Right kidney (tissue), 9 donors: ENCODE measurements around the gene SLITRK1.
A peak's percentile ranks its signal among the peaks of the same experiment; 100 is the strongest.

Experiments used
- DNase-seq: peaks from one replicate; pipeline ENCODE4 v3.0.0-alpha.2; 2016
- long read RNA-seq, 8 donors: transcript quantifications; one replicate each; lab custom pipeline, GENCODE V29; 2026

The SLITRK1 gene, protein sequence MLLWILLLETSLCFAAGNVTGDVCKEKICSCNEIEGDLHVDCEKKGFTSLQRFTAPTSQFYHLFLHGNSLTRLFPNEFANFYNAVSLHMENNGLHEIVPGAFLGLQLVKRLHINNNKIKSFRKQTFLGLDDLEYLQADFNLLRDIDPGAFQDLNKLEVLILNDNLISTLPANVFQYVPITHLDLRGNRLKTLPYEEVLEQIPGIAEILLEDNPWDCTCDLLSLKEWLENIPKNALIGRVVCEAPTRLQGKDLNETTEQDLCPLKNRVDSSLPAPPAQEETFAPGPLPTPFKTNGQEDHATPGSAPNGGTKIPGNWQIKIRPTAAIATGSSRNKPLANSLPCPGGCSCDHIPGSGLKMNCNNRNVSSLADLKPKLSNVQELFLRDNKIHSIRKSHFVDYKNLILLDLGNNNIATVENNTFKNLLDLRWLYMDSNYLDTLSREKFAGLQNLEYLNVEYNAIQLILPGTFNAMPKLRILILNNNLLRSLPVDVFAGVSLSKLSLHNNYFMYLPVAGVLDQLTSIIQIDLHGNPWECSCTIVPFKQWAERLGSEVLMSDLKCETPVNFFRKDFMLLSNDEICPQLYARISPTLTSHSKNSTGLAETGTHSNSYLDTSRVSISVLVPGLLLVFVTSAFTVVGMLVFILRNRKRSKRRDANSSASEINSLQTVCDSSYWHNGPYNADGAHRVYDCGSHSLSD
- long read RNA-seq, donor 1, full-length matches to known transcripts = 1 of 1 reads
- long read RNA-seq, donor 1, partial matches to known transcripts = 0 of 1 reads
- long read RNA-seq, donor 1, other reads (novel, unspliced or antisense) = 0 of 1 reads
- long read RNA-seq, donor 2 = 0 reads
- long read RNA-seq, donor 3 = 0 reads
- long read RNA-seq, donor 4 = 0 reads
- long read RNA-seq, donor 5, full-length matches to known transcripts = 2 of 2 reads
- long read RNA-seq, donor 5, partial matches to known transcripts = 0 of 2 reads
- long read RNA-seq, donor 5, other reads (novel, unspliced or antisense) = 0 of 2 reads
- long read RNA-seq, donor 6, full-length matches to known transcripts = 3 of 3 reads
- long read RNA-seq, donor 6, partial matches to known transcripts = 0 of 3 reads
- long read RNA-seq, donor 6, other reads (novel, unspliced or antisense) = 0 of 3 reads
- long read RNA-seq, donor 7, full-length matches to known transcripts = 1 of 1 reads
- long read RNA-seq, donor 7, partial matches to known transcripts = 0 of 1 reads
- long read RNA-seq, donor 7, other reads (novel, unspliced or antisense) = 0 of 1 reads
- long read RNA-seq, donor 8, full-length matches to known transcripts = 1 of 1 reads
- long read RNA-seq, donor 8, partial matches to known transcripts = 0 of 1 reads
- long read RNA-seq, donor 8, other reads (novel, unspliced or antisense) = 0 of 1 reads

GRCh38 chr13:83881917-83882605 lies at the start of gene SLITRK1:
TSS of gene SLITRK1 (minus strand) at chr13:83882474. CDS start at chr13:83881507, 967 bp downstream.
- DNase-seq = peak; percentile 62

DNA sequence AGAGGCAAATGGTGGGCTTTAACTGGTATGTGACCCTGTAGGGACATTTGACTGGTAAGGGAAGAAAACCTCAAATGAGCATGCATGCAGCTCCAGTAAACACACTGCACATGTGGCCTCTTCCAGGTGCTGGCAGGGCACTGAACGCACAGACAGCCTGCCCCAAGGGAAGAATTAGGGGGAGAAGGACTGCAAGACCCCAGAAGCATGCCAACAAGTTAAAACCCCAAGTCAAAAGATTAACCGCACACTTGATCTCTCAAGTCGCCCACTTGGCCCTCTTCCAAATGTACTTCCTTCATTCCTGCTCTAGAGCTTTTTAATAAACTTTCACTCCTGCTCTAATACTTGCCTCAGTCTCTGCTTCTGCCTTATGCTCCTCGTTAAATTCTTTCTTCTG lies 46.9 kb upstream of the SLITRK1 start:
- DNase-seq = no peak

DNA sequence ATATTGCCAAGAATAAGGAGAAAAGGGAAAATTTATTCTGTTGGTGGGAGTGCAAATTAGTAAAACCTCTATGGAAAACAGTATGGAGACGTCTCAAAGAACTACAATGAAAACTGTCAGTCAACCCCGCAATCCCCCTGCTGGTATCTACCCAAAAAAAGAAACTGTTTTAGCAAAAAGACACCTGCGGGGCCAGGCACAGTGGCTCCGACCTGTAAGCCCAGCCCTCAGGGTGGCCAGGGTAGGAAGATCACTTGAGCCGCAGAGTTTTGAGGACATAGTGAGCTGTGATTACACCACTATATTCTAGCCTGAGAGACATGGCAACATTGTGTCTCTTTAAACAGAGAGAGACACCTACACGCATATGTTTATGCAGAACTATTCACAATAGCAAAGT lies 37.5 kb upstream of the SLITRK1 start:
- DNase-seq = no peak

DNA sequence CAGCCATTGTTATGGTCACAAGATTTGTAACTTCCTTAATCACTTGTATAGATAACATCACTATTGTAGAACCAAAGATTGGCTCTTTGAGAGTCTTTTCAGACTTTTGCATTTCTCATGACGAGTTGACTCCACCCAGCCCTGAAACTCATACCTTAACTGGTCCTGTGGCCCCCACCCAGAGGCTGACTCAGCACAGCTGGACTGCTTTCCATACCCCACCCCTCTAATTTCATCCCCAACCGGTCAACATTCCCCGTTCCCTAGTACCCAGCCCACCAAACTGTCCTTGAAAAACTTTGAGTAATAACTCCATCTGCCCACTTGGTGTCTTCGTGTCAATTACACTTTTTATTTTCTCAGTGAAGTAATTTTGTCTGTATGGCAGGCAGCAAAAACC lies 32.1 kb upstream of the SLITRK1 start:
- DNase-seq = no peak

- DNase-seq = no peak
Measured at GRCh38 chr13:83907196-83907989, 25.1 kb upstream of the SLITRK1 start.

DNA sequence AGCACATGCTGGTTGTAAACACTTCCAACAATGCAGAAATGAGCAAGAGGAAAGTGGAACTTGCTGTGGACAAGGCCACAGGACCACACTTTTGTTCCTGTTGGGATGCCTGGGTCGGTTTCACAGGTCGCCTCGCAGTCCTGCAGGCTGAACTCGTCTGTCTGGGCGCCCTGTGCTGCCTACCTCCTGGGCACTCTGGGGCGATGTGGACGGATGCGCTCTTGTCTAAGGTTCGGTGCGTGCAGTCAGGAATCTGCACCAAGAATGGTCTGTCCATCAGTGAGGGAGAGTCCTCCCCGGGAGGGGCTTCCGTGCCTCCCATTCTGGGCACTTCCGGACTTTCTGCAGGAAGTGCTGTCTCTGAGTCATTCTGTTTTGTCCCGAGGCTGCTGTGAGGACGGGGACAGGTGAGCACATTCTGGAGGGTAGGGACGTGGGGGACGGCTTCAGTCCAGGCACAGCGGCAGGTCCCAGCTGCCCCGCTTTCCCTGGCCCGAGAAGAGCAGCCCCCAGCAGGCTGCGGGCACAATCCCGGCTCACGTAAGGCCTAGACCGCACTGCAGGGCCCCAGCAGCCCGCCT lies 24.1 kb upstream of the SLITRK1 start:
- DNase-seq = no peak

DNA sequence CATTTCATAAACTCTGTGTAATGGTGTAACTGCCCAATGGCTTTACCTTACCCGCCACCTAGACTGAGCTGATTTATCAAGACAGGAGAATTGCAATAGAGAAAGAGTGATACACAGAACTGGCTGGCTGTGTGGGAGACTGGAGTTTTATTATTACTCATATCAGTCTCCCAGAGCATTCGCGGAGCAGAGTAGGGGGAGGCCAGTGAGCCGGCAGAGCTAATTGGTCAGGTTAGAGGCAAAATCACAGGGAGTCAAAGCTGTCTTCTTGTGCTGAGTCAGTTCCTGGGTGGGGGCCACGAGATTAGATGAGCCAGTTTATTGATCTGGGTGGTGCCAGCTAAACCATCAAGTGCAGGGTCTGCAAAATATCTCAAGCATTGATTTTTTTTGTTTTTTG lies 23.4 kb upstream of the SLITRK1 start:
- no peak for DNase-seq

- DNase-seq = no peak
Measured at GRCh38 chr13:83895994-83896580, 13.8 kb upstream of the SLITRK1 start.

- DNase-seq = no peak
Measured at GRCh38 chr13:83890358-83890757, 8.1 kb upstream of the SLITRK1 start.

- no peak for DNase-seq
Measured at GRCh38 chr13:83884141-83884540, 1.9 kb upstream of the SLITRK1 start.

- no peak for DNase-seq
Measured at GRCh38 chr13:83883061-83883523, 818 bp upstream of the SLITRK1 start.

GRCh38 chr13:83882606-83882959 lies 309 bp upstream of the SLITRK1 start:
- no peak for DNase-seq

DNA sequence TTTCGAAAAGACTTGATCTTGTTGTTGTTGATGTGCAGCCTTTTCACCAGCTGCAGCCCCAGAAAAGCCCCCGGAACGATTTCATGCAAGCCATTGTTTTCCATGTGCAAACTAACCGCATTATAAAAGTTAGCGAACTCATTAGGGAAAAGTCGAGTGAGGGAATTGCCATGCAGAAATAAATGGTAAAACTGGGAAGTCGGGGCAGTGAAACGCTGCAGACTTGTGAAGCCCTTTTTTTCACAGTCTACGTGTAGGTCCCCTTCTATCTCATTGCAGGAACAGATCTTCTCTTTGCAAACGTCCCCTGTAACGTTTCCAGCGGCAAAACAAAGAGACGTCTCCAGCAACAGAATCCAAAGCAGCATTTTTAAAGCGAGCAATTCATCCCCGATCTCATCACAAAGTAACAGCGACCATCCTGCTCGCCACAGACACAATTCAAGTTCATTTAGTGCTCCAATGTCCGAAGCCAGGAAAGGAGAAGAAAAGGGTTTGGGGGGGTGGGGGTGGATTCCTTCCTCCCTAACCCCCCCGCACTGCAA lies 1.1 kb downstream of the SLITRK1 start:
- no peak for DNase-seq

GRCh38 chr13:83880275-83881139 lies 1.8 kb downstream of the SLITRK1 start:
- DNase-seq = no peak

- no peak for DNase-seq
Measured at GRCh38 chr13:83879431-83880171, 2.7 kb downstream of the SLITRK1 start.

- DNase-seq = no peak
Measured at GRCh38 chr13:83878691-83879430, 3.4 kb downstream of the SLITRK1 start.
